Measurements from ENCODE around the gene ASIC3.
A peak's percentile ranks its signal among the peaks of the same experiment; 100 is the strongest.
"Not testable (repeated sequence)": the region's sequence is repeated elsewhere in the genome, so short reads cannot be mapped to it uniquely, and the experiment has no call there.

Gene ASIC3

GRCh38 chr7:151013733-151014497, 34.4 kb upstream of the ASIC3 start:
- peak in 43 of 51 donors; percentile 7 to 83 (median 69) for DNase-seq

- DNase-seq, result no peak
Observed at GRCh38 chr7:151014950-151015349, 33.4 kb upstream of the ASIC3 start.

- no peak for DNase-seq
Observed at GRCh38 chr7:151015967-151016366, 32.4 kb upstream of the ASIC3 start.

- no peak for DNase-seq
Observed at GRCh38 chr7:151016505-151016904, 31.8 kb upstream of the ASIC3 start.

GRCh38 chr7:151016942-151017341, 31.4 kb upstream of the ASIC3 start:
- no peak for DNase-seq

GRCh38 chr7:151017370-151017952, 30.9 kb upstream of the ASIC3 start:
- DNase-seq, result no peak

- peak in 36 of 51 donors; percentile 6 to 73 (median 39) for DNase-seq
Observed at GRCh38 chr7:151017953-151018420, 30.3 kb upstream of the ASIC3 start.

- peak in 9 of 51 donors; percentile 16 to 63 (median 37) for DNase-seq
Observed at GRCh38 chr7:151018421-151019129, 29.8 kb upstream of the ASIC3 start.

- no peak for DNase-seq
Observed at GRCh38 chr7:151019130-151019447, 29.2 kb upstream of the ASIC3 start.

GRCh38 chr7:151020231-151020630, 28.1 kb upstream of the ASIC3 start:
- no peak for DNase-seq

- DNase-seq, result no peak
Observed at GRCh38 chr7:151023232-151023631, 25.1 kb upstream of the ASIC3 start.

- no peak for DNase-seq
Observed at GRCh38 chr7:151024435-151025056, 23.8 kb upstream of the ASIC3 start, which contains the start of gene ATG9B. TSS of gene ATG9B (minus strand) at chr7:151024494. CDS start at chr7:151024423, 71 bp downstream.

- no peak for DNase-seq
Observed at GRCh38 chr7:151025924-151026671, 22.2 kb upstream of the ASIC3 start.

GRCh38 chr7:151026771-151027727, 21.3 kb upstream of the ASIC3 start:
- DNase-seq, result not testable (repeated sequence)

GRCh38 chr7:151027728-151028130, 20.6 kb upstream of the ASIC3 start:
- not testable (repeated sequence) for DNase-seq

- DNase-seq, result peak; percentile 89 to 100 (median 96)
Observed at GRCh38 chr7:151028131-151028947, 20.0 kb upstream of the ASIC3 start, which contains the start of gene ABCB8. TSS of gene ABCB8 (plus strand) at chr7:151028450. CDS start at chr7:151028516, 66 bp downstream.

- no peak for DNase-seq
Observed at GRCh38 chr7:151028948-151029501, 19.3 kb upstream of the ASIC3 start.

GRCh38 chr7:151031011-151031410, 17.3 kb upstream of the ASIC3 start:
- no peak for DNase-seq

Measured in hypothalamus (tissue), 51 donors.